Activated T-helper 2 cell treated with anti-CD3 and anti-CD28 coated beads, Interferon-gamma antibody, Interleukin-2, Interleukin-4, amounts not matched to agents 10 μg/mL and 5 μg/mL and 100 μg/mL, durations not matched to agents 14 hours and 24 hours and 36 hours (primary cell): ENCODE data around the gene ALS2. TPM values are rescaled to one million over a fixed set of nuclear protein-coding genes. Genes with fewer than 3 reads are reported as not detected.

Experiments used
- DNase-seq: peaks from one replicate; pipeline ENCODE4 v3.0.0; 2021; ENCODE audit warnings: low spot score
- H3K27ac Mint-ChIP-seq: one replicate; pipeline ENCODE4 v1.8.0; 2021; ENCODE audit warnings: mixed read lengths
- H3K27me3 Mint-ChIP-seq: one replicate; pipeline ENCODE4 v1.8.0; 2021; ENCODE audit warnings: low read depth, mixed read lengths
- H3K36me3 Mint-ChIP-seq: one replicate; pipeline ENCODE4 v1.8.0; 2021; ENCODE audit warnings: low read depth, mixed read lengths
- H3K4me1 Mint-ChIP-seq: one replicate; pipeline ENCODE4 v1.8.0; 2021; ENCODE audit warnings: low read depth, mixed read lengths
- H3K4me3 Mint-ChIP-seq: one replicate; pipeline ENCODE4 v1.8.0; 2021; ENCODE audit warnings: low read depth, mild to moderate bottlenecking, moderate library complexity, mixed read lengths
- H3K9me3 Mint-ChIP-seq: one replicate; pipeline ENCODE4 v1.8.0; 2021; ENCODE audit warnings: mixed read lengths
- intact Hi-C: fragments of 100-400 bp; cut with micrococcal nuclease; formaldehyde crosslinking; loops from one replicate; pipeline ENCODE4 v1.15.1; 2023
- total RNA-seq: library from RNA; stranded (reverse); gene quantifications from 2 replicates; pipeline ENCODE4 v1.2.3, GENCODE V29; 2022

Gene ALS2
- total RNA-seq, 1 donor from 2014 or later = 11.3 TPM

- Mint-ChIP-seq H3K27me3 (peaks cover 17% of the 10 kb centered on the region), H3K36me3 (no peaks in the 10 kb centered on the region), H3K9me3 (no peaks in the 10 kb centered on the region), H3K4me3 (no peak overlapping the region), H3K4me1 (peaks cover 4% of the 10 kb centered on the region), H3K27ac (no peak overlapping the region)
- intact Hi-C loops = no loop called here
- DNase-seq = no peak
Measured at GRCh38 chr2:201653221-201653620, 127.5 kb downstream of the ALS2 start.

Other genes with a start within 250 kb of the ALS2 start
- 19.8 and 20.1 TPM in 2 replicates for gene TMEM237, start 137.4 kb downstream of the ALS2 start, total RNA-seq
- not detected in 2 replicates for gene MPP4, start 82.3 kb downstream of the ALS2 start, total RNA-seq
- not detected in 2 replicates for gene CDK15, start 25.6 kb upstream of the ALS2 start, total RNA-seq